ENCODE data around the gene SIGLEC11. TPM values are rescaled to one million over a fixed set of nuclear protein-coding genes. Genes with fewer than 3 reads are reported as not detected.
"Not testable (repeated sequence)": the region's sequence is repeated elsewhere in the genome, so short reads cannot be mapped to it uniquely, and the experiment has no call there.

Gene SIGLEC11, protein sequence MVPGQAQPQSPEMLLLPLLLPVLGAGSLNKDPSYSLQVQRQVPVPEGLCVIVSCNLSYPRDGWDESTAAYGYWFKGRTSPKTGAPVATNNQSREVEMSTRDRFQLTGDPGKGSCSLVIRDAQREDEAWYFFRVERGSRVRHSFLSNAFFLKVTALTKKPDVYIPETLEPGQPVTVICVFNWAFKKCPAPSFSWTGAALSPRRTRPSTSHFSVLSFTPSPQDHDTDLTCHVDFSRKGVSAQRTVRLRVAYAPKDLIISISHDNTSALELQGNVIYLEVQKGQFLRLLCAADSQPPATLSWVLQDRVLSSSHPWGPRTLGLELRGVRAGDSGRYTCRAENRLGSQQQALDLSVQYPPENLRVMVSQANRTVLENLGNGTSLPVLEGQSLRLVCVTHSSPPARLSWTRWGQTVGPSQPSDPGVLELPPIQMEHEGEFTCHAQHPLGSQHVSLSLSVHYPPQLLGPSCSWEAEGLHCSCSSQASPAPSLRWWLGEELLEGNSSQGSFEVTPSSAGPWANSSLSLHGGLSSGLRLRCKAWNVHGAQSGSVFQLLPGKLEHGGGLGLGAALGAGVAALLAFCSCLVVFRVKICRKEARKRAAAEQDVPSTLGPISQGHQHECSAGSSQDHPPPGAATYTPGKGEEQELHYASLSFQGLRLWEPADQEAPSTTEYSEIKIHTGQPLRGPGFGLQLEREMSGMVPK
- total RNA-seq: not detected in 2 replicates
- long read RNA-seq: 0 reads

DNA sequence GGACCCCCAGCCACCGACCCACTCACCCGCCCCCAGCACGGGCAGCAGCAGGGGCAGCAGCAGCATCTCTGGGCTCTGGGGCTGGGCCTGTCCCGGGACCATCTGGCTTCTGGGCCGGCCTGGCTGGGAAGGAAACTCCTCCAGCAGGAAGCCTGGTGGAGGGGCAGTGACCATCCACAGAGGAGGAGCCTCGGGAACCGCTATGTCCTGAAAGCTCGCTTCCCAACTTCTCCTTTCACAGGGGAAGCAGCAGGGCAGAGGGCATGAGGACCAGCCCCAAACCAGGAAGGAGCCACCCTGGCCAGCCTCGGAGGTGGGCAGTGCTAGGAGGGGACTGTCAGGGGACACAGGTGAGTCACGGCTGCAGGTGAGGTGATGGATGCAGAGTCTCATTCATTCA lies at the start of gene SIGLEC11:
Gene SIGLEC11, minus strand, starts transcription at position 193 of the 400 bp plus-strand sequence. Its CDS starts 91 bp downstream, at position 102.
- H3K9me3 Mint-ChIP-seq (ENCODE audit: low read depth); H3K4me1 Mint-ChIP-seq (ENCODE audit: low read depth); H3K27me3 Mint-ChIP-seq; DNase-seq (ENCODE audit: low spot score, unreplicated experiment); H3K4me3 Mint-ChIP-seq (ENCODE audit: low read depth); H3K36me3 Mint-ChIP-seq (ENCODE audit: insufficient read depth); H3K27ac Mint-ChIP-seq: not testable (repeated sequence)

- DNase-seq (ENCODE audit: low spot score, unreplicated experiment): no peak
- Mint-ChIP-seq H3K27me3 (no peaks in the 10 kb centered on the region), H3K27ac (no peak overlapping the region), H3K36me3 (ENCODE audit: insufficient read depth) (peaks cover 11% of the 10 kb centered on the region), H3K4me1 (ENCODE audit: low read depth) (no peaks in the 10 kb centered on the region), H3K4me3 (ENCODE audit: low read depth) (no peak overlapping the region), H3K9me3 (ENCODE audit: low read depth) (no peaks in the 10 kb centered on the region)
- TF ChIP-seq CTCF (IDR thresholded peaks at IDR 0.05; ENCODE audit: unreplicated experiment): peak; percentile 24
These were observed 47.6 kb upstream of the SIGLEC11 start for GRCh38 chr19:50008532-50008931.

DNA sequence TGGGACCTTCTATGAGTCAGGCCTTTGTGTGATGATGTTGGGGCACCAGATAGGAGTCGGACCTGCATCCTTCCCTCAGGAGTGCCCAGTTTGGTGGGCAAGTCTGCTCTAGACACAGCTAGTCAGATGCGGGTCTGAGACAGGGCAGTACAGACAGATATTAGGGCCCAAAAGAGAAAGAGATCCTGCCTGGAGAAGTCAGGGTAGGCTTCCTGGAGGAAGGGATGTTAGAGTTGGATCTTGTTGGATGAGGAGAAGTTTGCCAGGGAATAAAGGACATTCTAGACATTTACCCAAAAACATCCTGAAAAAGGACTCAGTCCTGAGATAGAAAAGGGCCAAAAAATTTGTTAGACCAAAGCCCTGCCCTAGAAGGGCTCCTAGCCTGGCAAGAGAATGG lies 47.0 kb upstream of the SIGLEC11 start:
- Mint-ChIP-seq H3K4me1 (ENCODE audit: low read depth) (no peaks in the 10 kb centered on the region), H3K27ac (no peak overlapping the region), H3K36me3 (ENCODE audit: insufficient read depth) (peaks cover 9% of the 10 kb centered on the region), H3K4me3 (ENCODE audit: low read depth) (no peak overlapping the region), H3K27me3 (no peaks in the 10 kb centered on the region), H3K9me3 (ENCODE audit: low read depth) (no peaks in the 10 kb centered on the region)
- no peak for TF ChIP-seq CTCF (IDR thresholded peaks at IDR 0.05; ENCODE audit: unreplicated experiment)
- no peak for DNase-seq (ENCODE audit: low spot score, unreplicated experiment)

DNA sequence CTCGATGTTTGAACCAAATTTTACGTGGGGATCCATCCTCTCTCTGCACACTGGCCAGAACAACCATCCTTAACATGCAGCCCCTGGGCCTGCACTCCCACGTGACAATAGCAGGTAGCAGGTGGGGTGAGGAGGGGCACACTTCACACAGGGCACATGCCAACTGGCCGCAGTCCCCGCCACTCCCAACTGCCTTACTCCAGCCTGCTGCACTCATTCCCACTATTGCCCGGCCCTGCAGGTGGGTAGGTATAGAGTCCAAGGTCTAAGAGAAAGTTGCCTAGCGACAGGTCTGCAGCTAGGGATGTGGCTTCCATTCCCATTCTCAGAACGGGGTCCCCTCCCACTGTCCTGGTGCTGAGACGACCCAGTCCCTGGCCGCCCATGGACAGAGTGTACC lies 46.2 kb upstream of the SIGLEC11 start:
- DNase-seq (ENCODE audit: low spot score, unreplicated experiment): no peak
- TF ChIP-seq CTCF (IDR thresholded peaks at IDR 0.05; ENCODE audit: unreplicated experiment): no peak
- H3K27me3 Mint-ChIP-seq: no peaks in the 10 kb centered on the region
- no peaks in the 10 kb centered on the region for H3K9me3 Mint-ChIP-seq (ENCODE audit: low read depth)
- no peak overlapping the region for H3K4me3 Mint-ChIP-seq (ENCODE audit: low read depth)
- H3K36me3 Mint-ChIP-seq (ENCODE audit: insufficient read depth): peaks cover 9% of the 10 kb centered on the region
- H3K27ac Mint-ChIP-seq: no peak overlapping the region
- H3K4me1 Mint-ChIP-seq (ENCODE audit: low read depth): no peaks in the 10 kb centered on the region

GRCh38 chr19:50005428-50005827 lies 44.5 kb upstream of the SIGLEC11 start:
- DNase-seq (ENCODE audit: low spot score, unreplicated experiment): no peak
- no peak for TF ChIP-seq CTCF (IDR thresholded peaks at IDR 0.05; ENCODE audit: unreplicated experiment)
- H3K36me3 Mint-ChIP-seq (ENCODE audit: insufficient read depth): peaks cover 8% of the 10 kb centered on the region
- no peaks in the 10 kb centered on the region for H3K4me1 Mint-ChIP-seq (ENCODE audit: low read depth)
- no peaks in the 10 kb centered on the region for H3K27me3 Mint-ChIP-seq
- H3K9me3 Mint-ChIP-seq (ENCODE audit: low read depth): no peaks in the 10 kb centered on the region
- no peak overlapping the region for H3K27ac Mint-ChIP-seq
- no peak overlapping the region for H3K4me3 Mint-ChIP-seq (ENCODE audit: low read depth)
